HCT116 (cell line): ENCODE data around the gene RAI1. TPM values are rescaled to one million over a fixed set of nuclear protein-coding genes. Genes with fewer than 3 reads are reported as not detected.

Experiments
- ATAC-seq: fragments of 200-7000 bp; cut with Tn5 transposase; 2 replicates; pipeline ENCODE4 v1.9.1; 2020; ENCODE audit warnings: mild to moderate bottlenecking, moderate library complexity
- BruUV-seq: library from RNA; stranded (reverse); fragments of 400-500 nt; replicated peaks from 2 replicates; lab custom pipeline; 2021; lab: Mats Ljungman, UMichigan
- CTCF ChIA-PET: fragments of 300-600 bp; sonication (Branson Sonifier 250); formaldehyde crosslinking; loops from one replicate; lab custom pipeline; 2021; ENCODE audit warnings: antibody characterized with exemption; lab: Charles Lee
- POLR2A ChIA-PET: fragments of 300-600, 350-600 bp; sonication (Branson Sonifier 250); formaldehyde crosslinking; loops from one replicate; lab custom pipeline; 2021; ENCODE audit warnings: antibody characterized with exemption; lab: Charles Lee
- RAD21 ChIA-PET, 2 experiments: fragments of 300-600 bp; sonication (Branson Sonifier 250); formaldehyde crosslinking; loops; one replicate each; lab custom pipeline; 2023; ENCODE audit warnings: low total read pairs in 2 of 2; ENCODE audit not compliant: uncharacterized antibody in 2 of 2, unreplicated experiment in 2 of 2, low non-redundant PET in 1 of 2; lab: Charles Lee
- DNase-seq: peaks from one replicate; pipeline ENCODE4 v3.0.0-alpha.2; 2010; ENCODE audit warnings: low read depth, low spot score
- H2AFZ ChIP-seq: fragments of 200-600 bp; shearing (Covaris generic), sonication (generic); 2 replicates; pipeline ENCODE4 v1.6.1; 2017; ENCODE audit warnings: low read depth, mixed run types, mixed read lengths, antibody characterized with exemption, low read length; ENCODE audit not compliant: poor library complexity, severe bottlenecking
- H3K27ac ChIP-seq: 2 replicates; pipeline ENCODE4 v1.5.1; 2012; ENCODE audit warnings: low read depth, low read length
- H3K27me3 ChIP-seq: fragments of 200-600 bp; sonication (generic); 2 replicates; pipeline ENCODE4 v1.6.1; 2016; ENCODE audit warnings: mixed run types, low read length, mixed read lengths; ENCODE audit not compliant: insufficient read depth
- H3K36me3 ChIP-seq, 2 experiments: fragments of 200-500 bp in 1 of 2; fragments of 200-600 bp in 1 of 2; sonication (Bioruptor generic) in 1 of 2; sonication (generic) in 1 of 2; 2 replicates each; pipeline versions ENCODE4 v1.5.1 to v1.6.1; 2014 to 2016; ENCODE audit warnings: low read length in 2 of 2, inconsistent platforms in 1 of 2, mixed read lengths in 1 of 2, mixed run types in 1 of 2; ENCODE audit not compliant: insufficient read depth in 2 of 2, control insufficient read depth in 1 of 2
- H3K4me1 ChIP-seq, 2 experiments: fragments of 200-600 bp in 1 of 2; sonication (generic) in 1 of 2; 2 replicates each; pipeline versions ENCODE4 v1.5.1 to v1.6.1; 2012 to 2017; ENCODE audit warnings: low read length in 2 of 2, inconsistent platforms in 1 of 2, mild to moderate bottlenecking in 1 of 2, mixed read lengths in 1 of 2, mixed run types in 1 of 2, moderate library complexity in 1 of 2; ENCODE audit not compliant: insufficient read depth in 2 of 2, control insufficient read depth in 1 of 2
- H3K4me2 ChIP-seq: fragments of 200-600 bp; sonication (generic); 2 replicates; pipeline ENCODE4 v1.6.1; 2017; ENCODE audit warnings: mixed run types, low read length, mixed read lengths
- H3K4me3 ChIP-seq, 2 experiments: fragments of 200-600 bp in 1 of 2; sonication (generic) in 1 of 2; replicated peaks in 1 of 2; 2 replicates each; pipeline ENCODE4 v1.5.1; 2011 to 2016; ENCODE audit warnings: low read length in 2 of 2, control low read depth in 1 of 2, low read depth in 1 of 2, mild to moderate bottlenecking in 1 of 2, mixed read lengths in 1 of 2, mixed run types in 1 of 2
- H3K79me2 ChIP-seq: fragments of 200-600 bp; sonication (generic); 2 replicates; pipeline ENCODE4 v1.6.1; 2017; ENCODE audit warnings: mild to moderate bottlenecking, mixed run types, low read length, moderate library complexity, mixed read lengths; ENCODE audit not compliant: insufficient read depth
- H3K9ac ChIP-seq: fragments of 200-600 bp; sonication (generic); 2 replicates; pipeline ENCODE4 v1.6.1; 2016; ENCODE audit warnings: low read length, mixed read lengths
- H3K9me2 ChIP-seq: fragments of 200-600 bp; sonication (generic), shearing (Covaris generic); 2 replicates; pipeline ENCODE4 v1.6.1; 2017; ENCODE audit warnings: mixed run types, mild to moderate bottlenecking, moderate library complexity; ENCODE audit not compliant: insufficient read depth
- H3K9me3 ChIP-seq, 2 experiments: fragments of 200-500 bp in 1 of 2; fragments of 200-600 bp in 1 of 2; sonication (Bioruptor generic) in 1 of 2; sonication (generic) in 1 of 2; 2 replicates each; pipeline ENCODE4 v1.6.1; 2014 to 2017; ENCODE audit warnings: low read length in 2 of 2, mixed read lengths in 2 of 2, inconsistent platforms in 1 of 2, low read depth in 1 of 2, mild to moderate bottlenecking in 1 of 2, mixed run types in 1 of 2, moderate library complexity in 1 of 2; ENCODE audit not compliant: control insufficient read depth in 1 of 2, insufficient read depth in 1 of 2
- H4K20me1 ChIP-seq: fragments of 200-600 bp; sonication (generic), shearing (Covaris generic); 2 replicates; pipeline ENCODE4 v1.6.1; 2017; ENCODE audit warnings: mixed run types, mild to moderate bottlenecking, moderate library complexity; ENCODE audit not compliant: insufficient read depth
- ATF3 ChIP-seq: IDR thresholded peaks from 2 replicates; pipeline ENCODE4 v1.6.1; 2012
- CBX3 ChIP-seq: IDR thresholded peaks from 2 replicates; pipeline ENCODE4 v1.6.1; 2012; ENCODE audit warnings: low read depth
- CEBPB ChIP-seq: IDR thresholded peaks from 2 replicates; pipeline ENCODE4 v1.6.1; 2012; ENCODE audit warnings: low read depth
- EZH2 ChIP-seq: fragments of 200-600 bp; sonication (generic); IDR thresholded peaks from 2 replicates; pipeline ENCODE4 v1.6.1; 2017; ENCODE audit warnings: antibody characterized with exemption, mixed run types
- EZH2phosphoT487 ChIP-seq: fragments of 200-600 bp; IDR thresholded peaks from 2 replicates; pipeline ENCODE4 v1.6.1; 2018; ENCODE audit warnings: antibody characterized with exemption, borderline replicate concordance
- JUND ChIP-seq: IDR thresholded peaks from 2 replicates; pipeline ENCODE4 v1.6.1; 2012
- MAX ChIP-seq: IDR thresholded peaks from 2 replicates; pipeline ENCODE4 v1.6.1; 2012
- POLR2A ChIP-seq: IDR thresholded peaks from 2 replicates; pipeline ENCODE4 v1.7.0; 2011; ENCODE audit warnings: borderline replicate concordance; ENCODE audit not compliant: insufficient read depth, insufficient read length; ENCODE audit errors: extremely low read depth
- RAD21 ChIP-seq: IDR thresholded peaks from 2 replicates; pipeline ENCODE4 v1.6.1; 2012; ENCODE audit warnings: low read depth, mild to moderate bottlenecking
- REST ChIP-seq: IDR thresholded peaks from 2 replicates; pipeline ENCODE4 v1.6.1; 2012; ENCODE audit warnings: low read depth
- SIN3A ChIP-seq: IDR thresholded peaks from 2 replicates; pipeline ENCODE4 v1.6.1; 2012; ENCODE audit warnings: low read depth
- SP1 ChIP-seq: IDR thresholded peaks from 2 replicates; pipeline ENCODE4 v1.6.1; 2012; ENCODE audit warnings: low read depth
- SRF ChIP-seq: IDR thresholded peaks from 2 replicates; pipeline ENCODE4 v1.6.1; 2012; ENCODE audit warnings: low read depth
- TCF7L2 ChIP-seq: IDR thresholded peaks from 2 replicates; pipeline ENCODE4 v1.7.0; 2011; ENCODE audit warnings: borderline replicate concordance, inconsistent platforms; ENCODE audit not compliant: insufficient read depth, insufficient read length; ENCODE audit errors: extremely low read depth
- YY1 ChIP-seq: IDR thresholded peaks from 2 replicates; pipeline ENCODE4 v1.6.1; 2011; ENCODE audit warnings: low read length, low read depth, moderate library complexity, mild to moderate bottlenecking; ENCODE audit not compliant: insufficient replicate concordance; ENCODE audit errors: extremely low read depth
- ZNF274 ChIP-seq: fragments of 200-500 bp; sonication (Bioruptor generic); IDR thresholded peaks from 2 replicates; pipeline ENCODE4 v1.6.1; 2014; ENCODE audit warnings: mild to moderate bottlenecking, low read depth, low read length, inconsistent platforms
- intact Hi-C: fragments of 100-400 bp; cut with micrococcal nuclease; formaldehyde crosslinking; loops from 2 replicates; pipeline ENCODE4 v1.10.0; 2022
- total RNA-seq: library from RNA; stranded (reverse); gene quantifications from one replicate; pipeline ENCODE4 v1.2.1, GENCODE V29; 2021; ENCODE audit not compliant: unreplicated experiment

RAI1 gene
- total RNA-seq, 1 experiment from 2014 or later: 38.5 TPM

- CTCF ChIA-PET: no interaction called here
- BruUV-seq: no TSS peak
- H2AFZ ChIP-seq: no peak overlapping the region
- H3K4me1 ChIP-seq: peaks cover 27 to 47% of the 10 kb centered on the region in 2 experiments
- RAD21 ChIA-PET: no interaction called here
- no peak for ATAC-seq
- intact Hi-C loops: no loop called here
- POLR2A ChIA-PET: no interaction called here
- TF ChIP-seq CEBPB (no peak), ZNF274 (no peak), EZH2phosphoT487 (no peak), SIN3A (no peak), SP1 (no peak), RAD21 (no peak), REST (no peak), SRF (no peak), MAX (no peak), EZH2 (no peak), CBX3 (no peak), TCF7L2 (no peak), ATF3 (no peak), JUND (no peak), YY1 (no peak), POLR2A (no peak)
- H3K9ac ChIP-seq: no peak overlapping the region
- no peaks in the 10 kb centered on the region for H3K9me3 ChIP-seq
- no peaks in the 10 kb centered on the region for H3K9me2 ChIP-seq
- H3K4me3 ChIP-seq: no peak overlapping the region
- no peaks in the 10 kb centered on the region for H3K36me3 ChIP-seq
- H4K20me1 ChIP-seq: no peaks in the 10 kb centered on the region; the same call in 1 of the 2 replicates
- H3K4me2 ChIP-seq: no peak overlapping the region
- DNase-seq: no peak
- peak overlapping the region; percentile 22; the same call in 1 of the 2 replicates for H3K27ac ChIP-seq
- H3K27me3 ChIP-seq: no peaks in the 10 kb centered on the region
- H3K79me2 ChIP-seq: peaks cover 60% of the 10 kb centered on the region
Observed at GRCh38 chr17:17725752-17726457, 44.6 kb downstream of the RAI1 start.
